ENCODE measurements around the gene GSDME. TPM values are rescaled to one million over a fixed set of nuclear protein-coding genes. Genes with fewer than 3 reads are reported as not detected.

GSDME gene
- total RNA-seq, 1 donor from 2014 or later = 27.7 TPM

DNA sequence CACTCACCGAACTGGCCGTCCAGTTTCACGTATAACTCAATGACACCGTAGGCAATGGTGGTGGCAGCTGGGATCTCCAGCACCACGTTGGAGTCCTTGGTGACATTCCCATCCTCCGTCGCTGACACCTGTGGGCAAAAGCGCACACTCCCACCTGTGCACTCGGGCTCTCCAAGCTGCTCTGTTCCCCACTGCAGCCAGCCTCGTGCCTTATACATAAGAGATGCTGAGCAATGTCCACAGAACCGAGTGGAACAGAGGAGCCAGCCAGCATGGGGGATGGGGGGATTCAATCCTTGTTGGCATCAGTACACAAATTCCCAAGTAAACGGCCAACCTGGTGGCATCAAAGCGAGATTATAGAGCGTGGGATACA is 40.0 kb downstream of the GSDME start:
- TF ChIP-seq, protein P1, sequence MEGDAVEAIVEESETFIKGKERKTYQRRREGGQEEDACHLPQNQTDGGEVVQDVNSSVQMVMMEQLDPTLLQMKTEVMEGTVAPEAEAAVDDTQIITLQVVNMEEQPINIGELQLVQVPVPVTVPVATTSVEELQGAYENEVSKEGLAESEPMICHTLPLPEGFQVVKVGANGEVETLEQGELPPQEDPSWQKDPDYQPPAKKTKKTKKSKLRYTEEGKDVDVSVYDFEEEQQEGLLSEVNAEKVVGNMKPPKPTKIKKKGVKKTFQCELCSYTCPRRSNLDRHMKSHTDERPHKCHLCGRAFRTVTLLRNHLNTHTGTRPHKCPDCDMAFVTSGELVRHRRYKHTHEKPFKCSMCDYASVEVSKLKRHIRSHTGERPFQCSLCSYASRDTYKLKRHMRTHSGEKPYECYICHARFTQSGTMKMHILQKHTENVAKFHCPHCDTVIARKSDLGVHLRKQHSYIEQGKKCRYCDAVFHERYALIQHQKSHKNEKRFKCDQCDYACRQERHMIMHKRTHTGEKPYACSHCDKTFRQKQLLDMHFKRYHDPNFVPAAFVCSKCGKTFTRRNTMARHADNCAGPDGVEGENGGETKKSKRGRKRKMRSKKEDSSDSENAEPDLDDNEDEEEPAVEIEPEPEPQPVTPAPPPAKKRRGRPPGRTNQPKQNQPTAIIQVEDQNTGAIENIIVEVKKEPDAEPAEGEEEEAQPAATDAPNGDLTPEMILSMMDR (IDR thresholded peaks at IDR 0.05; ENCODE audit: insufficient read depth, low read depth, low read length) = no peak
- TF ChIP-seq EZH2 (IDR thresholded peaks at IDR 0.05; ENCODE audit: insufficient read depth, low read length) = no peak
- H3K27ac ChIP-seq (ENCODE audit: low read depth, low read length) = no peak overlapping the region
- H2AFZ ChIP-seq (ENCODE audit: low read depth, low read length) = no peak overlapping the region
- Mint-ChIP-seq H3K9me3 (ENCODE audit: unreplicated experiment) (no peaks in the 10 kb centered on the region), H3K36me3 (ENCODE audit: low read depth, unreplicated experiment) (peaks cover 29% of the 10 kb centered on the region), H3K4me1 (ENCODE audit: low read depth, unreplicated experiment) (peaks cover 4% of the 10 kb centered on the region), H3K27ac (ENCODE audit: unreplicated experiment) (no peak overlapping the region), H3K4me3 (ENCODE audit: unreplicated experiment) (no peak overlapping the region), H3K27me3 (ENCODE audit: low read depth, unreplicated experiment) (no peaks in the 10 kb centered on the region)
- H3K9me3 ChIP-seq (ENCODE audit: insufficient read depth, low read depth, low read length) = no peaks in the 10 kb centered on the region
- no peak overlapping the region for H3K4me3 ChIP-seq (ENCODE audit: insufficient read depth, low read depth, low read length)
- DNase-seq (ENCODE audit: low read depth) = no peak
- no peak overlapping the region for H3K9ac ChIP-seq (ENCODE audit: low read length)
- no peaks in the 10 kb centered on the region for H3K79me2 ChIP-seq (ENCODE audit: insufficient read depth, low read length)
- H3K27me3 ChIP-seq (ENCODE audit: insufficient read depth, low read length) = no peaks in the 10 kb centered on the region
- no peaks in the 10 kb centered on the region for H3K36me3 ChIP-seq (ENCODE audit: insufficient read depth, low read length)
- no peak overlapping the region for H3K4me2 ChIP-seq (ENCODE audit: low read length)
- H3K4me1 ChIP-seq (ENCODE audit: insufficient read depth, low read length) = peaks cover 4% of the 10 kb centered on the region
- FAIRE-seq = no peak
- peaks cover 5% of the 10 kb centered on the region for H4K20me1 ChIP-seq (ENCODE audit: insufficient read depth, low read length)

DNA sequence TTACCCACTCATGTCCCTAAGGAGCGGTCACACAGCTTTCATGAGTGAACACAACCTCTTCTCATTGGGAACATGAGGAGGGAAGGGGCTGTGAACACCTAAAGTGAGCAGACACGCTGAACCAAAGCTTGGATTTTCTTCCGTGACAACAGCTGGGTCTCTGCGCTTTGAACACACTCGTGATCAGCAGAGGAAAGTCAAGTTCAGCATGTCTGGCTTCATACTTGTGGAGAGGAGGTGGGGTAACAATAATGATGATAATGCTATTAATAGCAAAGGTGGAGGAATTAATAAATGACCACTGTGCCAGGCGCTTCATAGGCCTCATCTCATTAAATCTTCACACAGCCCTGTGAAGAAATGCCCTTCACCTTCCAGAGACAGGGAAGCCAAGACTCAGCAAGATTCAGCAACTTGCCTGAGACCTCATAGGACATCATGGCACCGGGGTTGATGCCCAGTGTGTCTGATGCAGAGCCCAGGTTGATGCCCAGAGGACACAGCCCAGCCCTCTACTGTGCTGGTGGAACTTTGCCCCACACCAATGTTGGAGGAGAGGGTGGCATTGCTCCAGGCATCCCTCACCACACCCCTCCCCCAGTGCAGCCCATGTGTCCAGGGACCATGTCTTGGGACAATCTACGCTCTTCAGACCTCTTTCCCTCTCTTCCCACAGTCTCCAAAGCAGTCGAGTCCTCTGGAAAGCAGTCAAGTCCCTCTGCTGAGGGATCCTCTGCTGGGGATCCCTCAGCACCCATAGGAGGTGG is 40.6 kb downstream of the GSDME start:
- TF ChIP-seq EZH2 (IDR thresholded peaks at IDR 0.05; ENCODE audit: insufficient read depth, low read length) = no peak
- TF ChIP-seq, protein P1 (IDR thresholded peaks at IDR 0.05; ENCODE audit: insufficient read depth, low read depth, low read length) = no peak
- H3K27me3 Mint-ChIP-seq (ENCODE audit: low read depth, unreplicated experiment) = no peaks in the 10 kb centered on the region
- DNase-seq (ENCODE audit: low read depth) = no peak

More for the DNA sequence above, 40.6 kb downstream of the GSDME start:
- no peak overlapping the region for H3K4me2 ChIP-seq (ENCODE audit: low read length)
- H3K4me3 ChIP-seq (ENCODE audit: insufficient read depth, low read depth, low read length) = no peak overlapping the region
- Mint-ChIP-seq H3K36me3 (ENCODE audit: low read depth, unreplicated experiment) (peaks cover 29% of the 10 kb centered on the region), H3K4me1 (ENCODE audit: low read depth, unreplicated experiment) (no peaks in the 10 kb centered on the region), H3K4me3 (ENCODE audit: unreplicated experiment) (no peak overlapping the region), H3K9me3 (ENCODE audit: unreplicated experiment) (no peaks in the 10 kb centered on the region), H3K27ac (ENCODE audit: unreplicated experiment) (no peak overlapping the region)
- FAIRE-seq = no peak
- peaks cover 4% of the 10 kb centered on the region for H3K4me1 ChIP-seq (ENCODE audit: insufficient read depth, low read length)
- H3K36me3 ChIP-seq (ENCODE audit: insufficient read depth, low read length) = no peaks in the 10 kb centered on the region
- no peaks in the 10 kb centered on the region for H3K27me3 ChIP-seq (ENCODE audit: insufficient read depth, low read length)
- H3K9me3 ChIP-seq (ENCODE audit: insufficient read depth, low read depth, low read length) = no peaks in the 10 kb centered on the region
- H4K20me1 ChIP-seq (ENCODE audit: insufficient read depth, low read length) = peaks cover 5% of the 10 kb centered on the region
- no peak overlapping the region for H2AFZ ChIP-seq (ENCODE audit: low read depth, low read length)
- no peaks in the 10 kb centered on the region for H3K79me2 ChIP-seq (ENCODE audit: insufficient read depth, low read length)
- H3K9ac ChIP-seq (ENCODE audit: low read length) = no peak overlapping the region
- H3K27ac ChIP-seq (ENCODE audit: low read depth, low read length) = no peak overlapping the region

Measured in astrocyte (in vitro differentiated cells and primary cell).